Karpas-422 (cell line): ENCODE results near the gene ZNF710. TPM values are rescaled to one million over a fixed set of nuclear protein-coding genes. Genes with fewer than 3 reads are reported as not detected.
"Not testable (repeated sequence)": the region's sequence is repeated elsewhere in the genome, so short reads cannot be mapped to it uniquely, and the experiment has no call there.

ENCODE experiments used
- DNase-seq: peaks from one replicate; pipeline ENCODE4 v3.0.0-alpha.2; 2015
- H2AFZ ChIP-seq: fragments of 200-600 bp; sonication (generic); 2 replicates; pipeline ENCODE4 v1.6.1; 2014; ENCODE audit warnings: antibody characterized with exemption, low read length, mixed read lengths
- H3K27ac ChIP-seq: fragments of 200-600 bp; sonication (generic); 2 replicates; pipeline ENCODE4 v1.5.1; 2014; ENCODE audit warnings: mild to moderate bottlenecking, low read length, moderate library complexity
- H3K27me3 ChIP-seq: fragments of 200-600 bp; sonication (generic); 2 replicates; pipeline ENCODE4 v1.6.1; 2014; ENCODE audit warnings: low read length, mixed read lengths
- H3K36me3 ChIP-seq: fragments of 200-600 bp; sonication (generic); 2 replicates; pipeline ENCODE4 v1.6.1; 2014; ENCODE audit warnings: low read length, mixed read lengths; ENCODE audit not compliant: insufficient read depth
- H3K4me1 ChIP-seq: fragments of 200-600 bp; sonication (generic); 2 replicates; pipeline ENCODE4 v1.6.1; 2014; ENCODE audit warnings: mild to moderate bottlenecking, low read length, mixed read lengths
- H3K4me2 ChIP-seq: fragments of 200-600 bp; sonication (generic); 2 replicates; pipeline ENCODE4 v1.6.1; 2014; ENCODE audit warnings: low read length, low read depth, mild to moderate bottlenecking; ENCODE audit not compliant: poor library complexity, severe bottlenecking
- H3K4me3 ChIP-seq: fragments of 200-600 bp; sonication (generic); 2 replicates; pipeline ENCODE4 v1.5.1; 2014; ENCODE audit warnings: mild to moderate bottlenecking, antibody characterized with exemption, low read length, mixed read lengths
- H3K79me2 ChIP-seq: fragments of 200-600 bp; sonication (generic); 2 replicates; pipeline ENCODE4 v1.6.1; 2014; ENCODE audit warnings: mild to moderate bottlenecking, low read length, mixed read lengths
- H3K9ac ChIP-seq: fragments of 200-600 bp; sonication (generic); 2 replicates; pipeline ENCODE4 v1.6.0; 2014; ENCODE audit warnings: low read length
- H3K9me2 ChIP-seq: fragments of 200-600 bp; sonication (generic), shearing (Covaris generic); replicated peaks from 2 replicates; pipeline ENCODE4 v1.6.0; 2014; ENCODE audit warnings: mild to moderate bottlenecking, low read length, moderate library complexity; ENCODE audit not compliant: insufficient read depth
- H3K9me3 ChIP-seq: fragments of 300-700, 200-600 bp; sonication (generic); 2 replicates; pipeline ENCODE4 v1.6.1; 2014; ENCODE audit warnings: low read length, mixed read lengths
- H4K20me1 ChIP-seq: fragments of 200-600 bp; sonication (generic); 2 replicates; pipeline ENCODE4 v1.6.1; 2014; ENCODE audit warnings: mild to moderate bottlenecking, antibody characterized with exemption, low read length, low read depth; ENCODE audit not compliant: insufficient read depth
- total RNA-seq: library from RNA; depleted of rRNA; stranded (reverse); fragments of >200 nt; shearing (Covaris generic); gene quantifications from 2 replicates; pipeline ENCODE4 v1.2.3, GENCODE V29; 2014; ENCODE audit warnings: low replicate concordance

ZNF710 gene
- total RNA-seq, 1 experiment from 2014 or later: 25.2 TPM

- peaks cover 22% of the 10 kb centered on the region for H3K79me2 ChIP-seq
These were observed 101.1 kb downstream of the ZNF710 start, which contains the start of gene IDH2 for GRCh38 chr15:90101969-90102890. Gene IDH2 (minus strand): TSS chr15:90102468. CDS start chr15:90102390, 78 bp downstream.

GRCh38 chr15:90103701-90104329, 102.7 kb downstream of the ZNF710 start:
- no peaks in the 10 kb centered on the region for H3K36me3 ChIP-seq
- no peak overlapping the region for H3K9ac ChIP-seq
- H4K20me1 ChIP-seq: no peaks in the 10 kb centered on the region
- H2AFZ ChIP-seq: no peak overlapping the region
- no peak for DNase-seq
- H3K4me3 ChIP-seq: no peak overlapping the region
- no peaks in the 10 kb centered on the region for H3K9me3 ChIP-seq
- H3K4me2 ChIP-seq: no peak overlapping the region
- peaks cover 19% of the 10 kb centered on the region for H3K79me2 ChIP-seq
- no peaks in the 10 kb centered on the region for H3K27me3 ChIP-seq
- H3K9me2 ChIP-seq: no peaks in the 10 kb centered on the region
- H3K4me1 ChIP-seq: peaks cover 38% of the 10 kb centered on the region
- H3K27ac ChIP-seq: no peak overlapping the region

More at GRCh38 chr15:90101969-90102890, 101.1 kb downstream of the ZNF710 start, which contains the start of gene IDH2:
- peak within 1 kb of the TSS; percentile 89 for H3K9ac ChIP-seq
- H3K9me2 ChIP-seq: no peaks in the 10 kb centered on the region
- peak within 1 kb of the TSS; percentile 77; the same call in 1 of the 2 replicates for H2AFZ ChIP-seq
- H3K4me1 ChIP-seq: peaks cover 54% of the 10 kb centered on the region
- no peaks in the 10 kb centered on the region for H3K9me3 ChIP-seq
- no peaks in the 10 kb centered on the region for H4K20me1 ChIP-seq
- DNase-seq: peak; percentile 88
- no peaks in the 10 kb centered on the region for H3K36me3 ChIP-seq
- H3K4me2 ChIP-seq: peak within 1 kb of the TSS; percentile 89
- H3K27me3 ChIP-seq: no peaks in the 10 kb centered on the region
- H3K27ac ChIP-seq: peak within 1 kb of the TSS; percentile 97
- peak within 1 kb of the TSS; percentile 75 for H3K4me3 ChIP-seq

GRCh38 chr15:90104551-90104950, 103.4 kb downstream of the ZNF710 start:
- Histone ChIP-seq H3K9ac (no peak overlapping the region), H3K27me3 (no peaks in the 10 kb centered on the region), H4K20me1 (no peaks in the 10 kb centered on the region), H3K79me2 (peaks cover 12% of the 10 kb centered on the region), H3K9me2 (no peaks in the 10 kb centered on the region), H3K9me3 (no peaks in the 10 kb centered on the region), H2AFZ (no peak overlapping the region), H3K4me1 (peaks cover 31% of the 10 kb centered on the region), H3K4me3 (no peak overlapping the region), H3K4me2 (no peak overlapping the region), H3K27ac (no peak overlapping the region), H3K36me3 (no peaks in the 10 kb centered on the region)
- no peak for DNase-seq

- no peak overlapping the region for H3K9ac ChIP-seq
- H3K36me3 ChIP-seq: no peaks in the 10 kb centered on the region
- H3K4me3 ChIP-seq: no peak overlapping the region
- H3K9me2 ChIP-seq: no peaks in the 10 kb centered on the region
- H3K27me3 ChIP-seq: no peaks in the 10 kb centered on the region
- peaks cover 21% of the 10 kb centered on the region for H3K4me1 ChIP-seq
- no peaks in the 10 kb centered on the region for H4K20me1 ChIP-seq
- no peak for DNase-seq
- peaks cover 9% of the 10 kb centered on the region for H3K79me2 ChIP-seq
- H3K27ac ChIP-seq: no peak overlapping the region
- no peak overlapping the region for H2AFZ ChIP-seq
- H3K9me3 ChIP-seq: no peaks in the 10 kb centered on the region
- H3K4me2 ChIP-seq: no peak overlapping the region
These were observed 104.4 kb downstream of the ZNF710 start for GRCh38 chr15:90105521-90105920.

GRCh38 chr15:90106522-90107117, 105.5 kb downstream of the ZNF710 start:
- no peak for DNase-seq
- H3K9me3 ChIP-seq: no peaks in the 10 kb centered on the region
- no peak overlapping the region for H2AFZ ChIP-seq
- no peak overlapping the region for H3K9ac ChIP-seq
- no peaks in the 10 kb centered on the region for H3K36me3 ChIP-seq
- no peaks in the 10 kb centered on the region for H3K9me2 ChIP-seq
- no peaks in the 10 kb centered on the region for H4K20me1 ChIP-seq
- no peak overlapping the region for H3K27ac ChIP-seq
- peaks cover under 1% of the 10 kb centered on the region; the same call in 1 of the 2 replicates for H3K79me2 ChIP-seq
- H3K4me1 ChIP-seq: peaks cover 10% of the 10 kb centered on the region
- H3K4me2 ChIP-seq: no peak overlapping the region
- H3K4me3 ChIP-seq: no peak overlapping the region
- no peaks in the 10 kb centered on the region for H3K27me3 ChIP-seq

GRCh38 chr15:90108038-90108437, 106.9 kb downstream of the ZNF710 start:
- H3K27ac ChIP-seq, DNase-seq, H3K36me3 ChIP-seq, H3K4me3 ChIP-seq, H3K4me2 ChIP-seq, H3K79me2 ChIP-seq, H3K9me3 ChIP-seq, H2AFZ ChIP-seq, H3K9ac ChIP-seq, H4K20me1 ChIP-seq, H3K27me3 ChIP-seq, H3K9me2 ChIP-seq, H3K4me1 ChIP-seq: not testable (repeated sequence)

- not testable (repeated sequence) for H3K9me3 ChIP-seq, H3K4me1 ChIP-seq, H3K27me3 ChIP-seq, H3K4me3 ChIP-seq, DNase-seq, H4K20me1 ChIP-seq, H3K9ac ChIP-seq, H3K79me2 ChIP-seq, H3K4me2 ChIP-seq, H2AFZ ChIP-seq, H3K27ac ChIP-seq, H3K36me3 ChIP-seq, H3K9me2 ChIP-seq
These were observed 108.1 kb downstream of the ZNF710 start for GRCh38 chr15:90109163-90109751.

- no peak for DNase-seq
- 0 out of 2 replicates have a peak, but pooled peaks cover 4% of the 10 kb centered on the region for H3K27me3 ChIP-seq
- no peak overlapping the region for H3K4me2 ChIP-seq
- H3K4me1 ChIP-seq: no peaks in the 10 kb centered on the region
- H2AFZ ChIP-seq: no peak overlapping the region
- no peak overlapping the region for H3K27ac ChIP-seq
- H3K9me2 ChIP-seq: no peaks in the 10 kb centered on the region
- H4K20me1 ChIP-seq: no peaks in the 10 kb centered on the region
- H3K4me3 ChIP-seq: no peak overlapping the region
- no peaks in the 10 kb centered on the region for H3K36me3 ChIP-seq
- peaks cover 12% of the 10 kb centered on the region for H3K9me3 ChIP-seq
- H3K9ac ChIP-seq: no peak overlapping the region
- H3K79me2 ChIP-seq: no peaks in the 10 kb centered on the region
These were observed 112.0 kb downstream of the ZNF710 start for GRCh38 chr15:90113166-90113565.
